Nephron progenitor cell (in vitro differentiated cells): ENCODE measurements around the gene PLCB2.

Experiments used
- DNase-seq: peaks from one replicate; pipeline ENCODE4 v3.0.0; 2021
- H3K27ac Mint-ChIP-seq: 2 replicates; pipeline ENCODE4 v1.8.0; 2021; ENCODE audit warnings: mild to moderate bottlenecking, moderate library complexity, mixed read lengths
- H3K27me3 Mint-ChIP-seq: 2 replicates; pipeline ENCODE4 v1.8.0; 2021; ENCODE audit warnings: mild to moderate bottlenecking, low read depth, mixed read lengths; ENCODE audit not compliant: poor library complexity
- H3K36me3 Mint-ChIP-seq: 2 replicates; pipeline ENCODE4 v1.8.0; 2021; ENCODE audit warnings: low read depth, mixed read lengths
- H3K4me1 Mint-ChIP-seq: 2 replicates; pipeline ENCODE4 v1.8.0; 2021; ENCODE audit warnings: mixed read lengths
- H3K4me3 Mint-ChIP-seq: 2 replicates; pipeline ENCODE4 v1.8.0; 2021; ENCODE audit warnings: mild to moderate bottlenecking, moderate library complexity, mixed read lengths
- H3K9me3 Mint-ChIP-seq: 2 replicates; pipeline ENCODE4 v1.8.0; 2021; ENCODE audit warnings: mild to moderate bottlenecking, moderate library complexity, mixed read lengths
- TF ChIP-seq, protein P1 (sequence below): fragments of 200-600 bp; sonication (generic); IDR thresholded peaks from 2 replicates; pipeline ENCODE4 v1.5.0; 2021; ENCODE audit warnings: antibody characterized with exemption

Gene PLCB2

GRCh38 chr15:40300771-40301170 is 7.0 kb downstream of the PLCB2 start:
- TF ChIP-seq, protein P1, sequence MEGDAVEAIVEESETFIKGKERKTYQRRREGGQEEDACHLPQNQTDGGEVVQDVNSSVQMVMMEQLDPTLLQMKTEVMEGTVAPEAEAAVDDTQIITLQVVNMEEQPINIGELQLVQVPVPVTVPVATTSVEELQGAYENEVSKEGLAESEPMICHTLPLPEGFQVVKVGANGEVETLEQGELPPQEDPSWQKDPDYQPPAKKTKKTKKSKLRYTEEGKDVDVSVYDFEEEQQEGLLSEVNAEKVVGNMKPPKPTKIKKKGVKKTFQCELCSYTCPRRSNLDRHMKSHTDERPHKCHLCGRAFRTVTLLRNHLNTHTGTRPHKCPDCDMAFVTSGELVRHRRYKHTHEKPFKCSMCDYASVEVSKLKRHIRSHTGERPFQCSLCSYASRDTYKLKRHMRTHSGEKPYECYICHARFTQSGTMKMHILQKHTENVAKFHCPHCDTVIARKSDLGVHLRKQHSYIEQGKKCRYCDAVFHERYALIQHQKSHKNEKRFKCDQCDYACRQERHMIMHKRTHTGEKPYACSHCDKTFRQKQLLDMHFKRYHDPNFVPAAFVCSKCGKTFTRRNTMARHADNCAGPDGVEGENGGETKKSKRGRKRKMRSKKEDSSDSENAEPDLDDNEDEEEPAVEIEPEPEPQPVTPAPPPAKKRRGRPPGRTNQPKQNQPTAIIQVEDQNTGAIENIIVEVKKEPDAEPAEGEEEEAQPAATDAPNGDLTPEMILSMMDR: no peak
- Mint-ChIP-seq H3K27ac (no peak overlapping the region), H3K4me1 (peaks cover 25% of the 10 kb centered on the region), H3K4me3 (no peak overlapping the region), H3K9me3 (peaks cover 19% of the 10 kb centered on the region), H3K27me3 (peaks cover 38% of the 10 kb centered on the region), H3K36me3 (peaks cover 8% of the 10 kb centered on the region)
- no peak for DNase-seq

DNA sequence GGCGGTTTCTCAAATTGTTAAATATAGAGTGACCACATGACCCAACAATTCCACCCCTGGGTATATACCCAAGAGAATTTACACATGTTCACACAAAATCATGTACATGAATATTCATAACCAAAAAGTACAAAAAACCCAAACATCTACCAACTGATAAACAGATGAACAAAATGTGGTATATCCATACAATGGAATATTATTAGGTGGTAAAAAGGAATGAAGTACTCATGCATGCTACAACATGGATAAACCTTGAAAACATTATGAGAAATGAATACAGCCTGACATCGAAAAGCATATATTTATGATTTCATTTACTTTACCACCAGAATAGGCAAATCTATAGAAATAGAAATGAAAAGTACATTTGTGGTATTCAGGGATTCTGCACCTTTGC is 7.4 kb downstream of the PLCB2 start:
- H3K4me1 Mint-ChIP-seq: peaks cover 29% of the 10 kb centered on the region
- H3K27ac Mint-ChIP-seq: no peak overlapping the region
- no peak for DNase-seq
- H3K4me3 Mint-ChIP-seq: no peak overlapping the region
- peaks cover 38% of the 10 kb centered on the region for H3K27me3 Mint-ChIP-seq
- peaks cover 19% of the 10 kb centered on the region for H3K9me3 Mint-ChIP-seq
- TF ChIP-seq, protein P1: no peak
- peaks cover 8% of the 10 kb centered on the region for H3K36me3 Mint-ChIP-seq

DNA sequence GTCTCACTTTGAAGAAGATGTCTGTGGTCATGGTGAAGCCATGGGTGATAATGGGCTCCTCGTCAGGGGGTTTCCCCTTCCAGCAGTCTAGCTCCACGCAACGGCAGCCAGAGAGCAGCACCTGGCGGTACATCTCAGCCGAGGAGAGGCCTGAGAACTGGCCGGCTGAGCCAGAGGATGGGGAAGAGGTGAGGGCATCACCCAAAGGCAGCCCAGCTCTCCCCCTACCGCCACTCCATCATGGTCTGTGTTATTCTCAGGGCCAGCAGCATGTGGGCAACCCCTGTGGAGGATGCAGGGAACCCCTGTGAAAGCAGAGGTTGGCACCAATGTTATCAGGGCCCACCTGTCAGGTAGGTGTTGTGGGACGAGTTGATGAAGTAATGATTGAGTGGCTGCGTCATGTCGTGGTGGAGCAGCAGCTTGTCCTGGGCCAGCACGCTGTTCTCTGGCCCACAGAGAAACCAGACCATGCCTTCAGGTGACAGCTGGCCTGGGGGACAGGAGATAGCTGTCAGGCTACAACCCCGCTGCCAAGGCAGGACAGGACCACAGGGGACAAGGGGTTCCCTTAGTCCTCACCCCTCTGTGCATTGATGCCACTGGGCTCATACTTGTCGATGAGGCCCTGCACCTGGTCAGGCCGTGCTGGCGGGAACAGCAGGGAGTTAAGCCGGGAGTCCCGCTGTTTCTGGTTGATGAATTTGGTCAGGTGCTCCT is 9.4 kb downstream of the PLCB2 start:
- H3K27ac Mint-ChIP-seq: no peak overlapping the region
- TF ChIP-seq, protein P1: no peak
- peaks cover 34% of the 10 kb centered on the region for H3K27me3 Mint-ChIP-seq
- no peak overlapping the region for H3K4me3 Mint-ChIP-seq
- peaks cover 8% of the 10 kb centered on the region for H3K36me3 Mint-ChIP-seq
- DNase-seq: no peak
- H3K9me3 Mint-ChIP-seq: peaks cover 19% of the 10 kb centered on the region
- peaks cover 31% of the 10 kb centered on the region for H3K4me1 Mint-ChIP-seq

DNA sequence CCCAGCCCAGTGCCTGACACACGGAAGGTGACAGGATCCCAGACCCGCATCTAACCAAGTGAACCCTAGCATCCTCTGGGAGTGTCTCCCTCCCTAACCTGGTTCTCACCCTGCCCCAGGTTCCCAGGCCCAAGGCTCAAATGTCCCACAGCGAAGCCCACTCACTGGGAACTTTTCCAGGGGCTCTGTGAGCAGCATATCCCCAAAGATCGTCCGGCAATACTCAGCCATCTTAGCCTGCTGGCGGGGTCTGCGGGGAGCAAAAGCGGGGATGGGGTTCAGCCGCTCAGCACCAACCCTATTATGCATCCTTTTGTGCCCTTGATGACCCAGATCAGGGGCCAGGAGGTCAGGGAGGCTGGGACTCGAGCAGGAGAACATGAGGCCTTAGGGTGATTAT is 10.4 kb downstream of the PLCB2 start:
- peaks cover 8% of the 10 kb centered on the region for H3K36me3 Mint-ChIP-seq
- peaks cover 36% of the 10 kb centered on the region for H3K4me1 Mint-ChIP-seq
- peaks cover 19% of the 10 kb centered on the region for H3K9me3 Mint-ChIP-seq
- peaks cover 42% of the 10 kb centered on the region for H3K27me3 Mint-ChIP-seq
- TF ChIP-seq, protein P1: no peak
- no peak overlapping the region for H3K4me3 Mint-ChIP-seq
- no peak for DNase-seq
- H3K27ac Mint-ChIP-seq: no peak overlapping the region

GRCh38 chr15:40296561-40297230 is 11.0 kb downstream of the PLCB2 start:
- no peak for DNase-seq
- H3K9me3 Mint-ChIP-seq: peaks cover 19% of the 10 kb centered on the region

More at GRCh38 chr15:40296561-40297230, 11.0 kb downstream of the PLCB2 start:
- TF ChIP-seq, protein P1: no peak
- Mint-ChIP-seq H3K4me1 (peaks cover 34% of the 10 kb centered on the region), H3K27me3 (peaks cover 48% of the 10 kb centered on the region), H3K4me3 (no peak overlapping the region), H3K27ac (no peak overlapping the region), H3K36me3 (peaks cover 8% of the 10 kb centered on the region)
